Activated T-cell treated with anti-CD3 and anti-CD28 coated beads for 4 hours (primary cell): ENCODE measurements around the gene ZNF653.
"Not testable (repeated sequence)": the region's sequence is repeated elsewhere in the genome, so short reads cannot be mapped to it uniquely, and the experiment has no call there.

Source experiments
- DNase-seq: peaks from one replicate; pipeline ENCODE4 v3.0.0-alpha.2; 2020

Gene ZNF653

GRCh38 chr19:11453468-11454341 lies 51.9 kb downstream of the ZNF653 start:
- DNase-seq: no peak

- no peak for DNase-seq
These were observed 52.9 kb downstream of the ZNF653 start for GRCh38 chr19:11452620-11453310.

- DNase-seq: no peak
These were observed 53.6 kb downstream of the ZNF653 start for GRCh38 chr19:11451871-11452619.

- DNase-seq: no peak
These were observed 54.2 kb downstream of the ZNF653 start for GRCh38 chr19:11451327-11451870.

- no peak for DNase-seq
These were observed 54.9 kb downstream of the ZNF653 start for GRCh38 chr19:11450570-11451326.

- no peak for DNase-seq
These were observed 56.6 kb downstream of the ZNF653 start for GRCh38 chr19:11448923-11449554.

- DNase-seq: no peak
These were observed 57.2 kb downstream of the ZNF653 start for GRCh38 chr19:11448410-11448809.

- no peak for DNase-seq
These were observed 58.0 kb downstream of the ZNF653 start for GRCh38 chr19:11447347-11448262.

GRCh38 chr19:11446652-11447301 lies 58.9 kb downstream of the ZNF653 start:
- peak; percentile 40 for DNase-seq

GRCh38 chr19:11446271-11446651 lies 59.4 kb downstream of the ZNF653 start:
- DNase-seq: no peak

- DNase-seq: no peak
These were observed 60.5 kb downstream of the ZNF653 start for GRCh38 chr19:11445141-11445540.

GRCh38 chr19:11444059-11444458 lies 61.6 kb downstream of the ZNF653 start:
- no peak for DNase-seq

GRCh38 chr19:11437955-11438354 lies 67.7 kb downstream of the ZNF653 start:
- no peak for DNase-seq

GRCh38 chr19:11435833-11436313 lies 69.8 kb downstream of the ZNF653 start:
- DNase-seq: no peak

- peak; percentile 95 for DNase-seq
These were observed 70.4 kb downstream of the ZNF653 start, which contains the start of the genes ODAD3 and PRKCSH for GRCh38 chr19:11435057-11435832. ODAD3 (minus strand) TSS chr19:11435121; CDS start chr19:11435016, 105 bp downstream. PRKCSH (plus strand) TSS chr19:11435635; CDS start chr19:11436118, 483 bp downstream.

- DNase-seq: no peak
These were observed 71.0 kb downstream of the ZNF653 start for GRCh38 chr19:11434703-11435056.

- DNase-seq: not testable (repeated sequence)
These were observed 72.1 kb downstream of the ZNF653 start for GRCh38 chr19:11433526-11433925.
